ENCODE data around the gene PTPN6.
A peak's percentile ranks its signal among the peaks of the same experiment; 100 is the strongest.

PTPN6 gene

DNA sequence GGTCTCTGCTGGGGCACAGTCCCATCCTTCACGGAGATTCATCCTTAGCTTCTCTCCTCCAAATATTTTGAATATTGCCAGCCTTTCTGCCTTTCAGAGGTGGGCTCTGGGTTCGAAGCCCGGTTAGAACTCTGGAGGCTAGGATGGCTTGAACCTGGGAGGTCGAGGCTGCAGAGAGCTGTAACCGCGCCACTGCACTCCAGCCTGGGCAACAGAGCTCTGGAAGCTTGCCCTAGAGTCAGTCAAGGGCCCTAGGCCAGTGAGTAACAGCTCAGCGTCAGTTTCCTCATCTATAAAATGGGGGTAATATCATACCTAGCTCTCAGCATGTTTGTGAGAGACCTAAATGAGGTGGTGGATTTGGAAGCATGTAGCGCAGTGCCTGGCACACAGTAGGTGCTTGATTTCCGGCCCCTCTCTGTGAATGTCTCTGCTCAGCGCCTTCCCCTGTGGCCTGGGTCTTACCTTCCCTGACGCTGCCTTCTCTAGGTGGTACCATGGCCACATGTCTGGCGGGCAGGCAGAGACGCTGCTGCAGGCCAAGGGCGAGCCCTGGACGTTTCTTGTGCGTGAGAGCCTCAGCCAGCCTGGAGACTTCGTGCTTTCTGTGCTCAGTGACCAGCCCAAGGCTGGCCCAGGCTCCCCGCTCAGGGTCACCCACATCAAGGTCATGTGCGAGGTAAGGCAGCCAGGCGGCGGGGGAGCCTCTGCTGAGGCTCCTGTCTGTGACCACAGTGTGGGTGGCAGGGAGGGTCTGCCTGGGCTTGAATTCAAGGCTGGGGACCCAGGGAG, 3.4 kb downstream of the PTPN6 start:
- FAIRE-seq (peak; percentile 54), DNase-seq (ENCODE audit: insufficient read length) (no peak)
- TF ChIP-seq POLR2A (IDR thresholded peaks at IDR 0.05; ENCODE audit: low read depth, low read length) (no peak; the same call in 1 of the 2 replicates), TAF1 (IDR thresholded peaks at IDR 0.05; ENCODE audit: borderline replicate concordance, low read depth, low read length) (no peak), POLR2AphosphoS5 (IDR thresholded peaks at IDR 0.05; ENCODE audit: low read depth, low read length) (no peak)

DNA sequence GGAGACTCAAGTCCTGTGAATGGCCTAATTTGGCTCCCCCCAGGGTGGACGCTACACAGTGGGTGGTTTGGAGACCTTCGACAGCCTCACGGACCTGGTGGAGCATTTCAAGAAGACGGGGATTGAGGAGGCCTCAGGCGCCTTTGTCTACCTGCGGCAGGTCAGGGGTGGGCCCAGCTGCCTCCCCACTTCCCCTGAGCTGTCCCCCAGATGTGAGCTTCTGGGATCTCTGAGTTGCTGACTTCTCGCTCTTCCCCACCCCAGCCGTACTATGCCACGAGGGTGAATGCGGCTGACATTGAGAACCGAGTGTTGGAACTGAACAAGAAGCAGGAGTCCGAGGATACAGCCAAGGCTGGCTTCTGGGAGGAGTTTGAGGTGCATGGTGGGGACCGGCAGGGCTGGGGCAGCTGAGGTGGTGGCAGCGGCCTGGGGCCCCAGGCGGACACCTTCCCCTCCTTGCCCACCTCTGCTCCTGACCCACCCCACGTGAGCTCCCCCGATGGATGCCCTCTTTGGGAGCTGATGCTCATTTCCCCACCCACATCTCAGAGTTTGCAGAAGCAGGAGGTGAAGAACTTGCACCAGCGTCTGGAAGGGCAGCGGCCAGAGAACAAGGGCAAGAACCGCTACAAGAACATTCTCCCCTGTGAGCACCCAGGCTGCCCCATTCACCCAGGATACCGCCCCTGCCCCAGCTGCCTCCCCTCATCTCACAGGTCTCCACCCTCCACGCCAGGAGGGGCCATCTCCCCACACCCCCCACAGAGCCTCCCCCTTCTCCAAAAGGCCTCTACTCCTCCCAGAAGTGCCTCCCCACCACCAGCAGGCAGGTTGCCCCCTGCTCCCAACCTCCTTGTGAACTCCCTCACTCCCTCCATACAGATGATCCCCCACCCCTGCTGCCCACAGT, 4.2 kb downstream of the PTPN6 start:
- FAIRE-seq: no peak
- no peak for DNase-seq (ENCODE audit: insufficient read length)
- TF ChIP-seq POLR2AphosphoS5 (IDR thresholded peaks at IDR 0.05; ENCODE audit: low read depth, low read length) (0 out of 2 replicates have a peak, but pooled peaks have one; percentile 58), TAF1 (IDR thresholded peaks at IDR 0.05; ENCODE audit: borderline replicate concordance, low read depth, low read length) (no peak)

DNA sequence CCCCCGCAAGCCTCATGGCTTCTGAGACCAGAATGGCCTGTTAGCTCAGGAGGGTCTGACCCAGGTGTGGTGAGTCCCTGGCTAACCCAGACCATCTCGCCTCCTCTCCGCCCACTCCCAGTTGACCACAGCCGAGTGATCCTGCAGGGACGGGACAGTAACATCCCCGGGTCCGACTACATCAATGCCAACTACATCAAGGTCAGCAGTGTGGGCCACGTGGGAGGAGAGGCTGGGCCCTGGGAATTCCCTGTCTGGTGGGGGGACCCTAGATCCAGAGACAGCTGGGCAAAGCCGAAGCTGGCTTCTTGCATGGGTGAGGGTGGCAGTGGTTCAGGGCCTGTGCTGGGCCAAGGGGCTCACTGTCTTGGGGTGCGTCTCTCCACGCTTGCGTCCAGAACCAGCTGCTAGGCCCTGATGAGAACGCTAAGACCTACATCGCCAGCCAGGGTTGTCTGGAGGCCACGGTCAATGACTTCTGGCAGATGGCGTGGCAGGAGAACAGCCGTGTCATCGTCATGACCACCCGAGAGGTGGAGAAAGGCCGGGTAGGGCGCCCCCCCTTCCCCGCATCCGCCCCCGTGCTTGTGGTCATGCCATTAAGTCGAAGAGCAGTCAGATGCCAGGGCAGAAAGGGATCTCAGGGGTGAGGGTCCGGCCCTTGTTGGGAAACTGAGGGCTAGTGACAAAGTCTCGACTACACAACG, 5.0 kb downstream of the PTPN6 start:
- TF ChIP-seq POLR2A (IDR thresholded peaks at IDR 0.05; ENCODE audit: low read depth, low read length) (no peak; the same call in 1 of the 2 replicates), POLR2AphosphoS5 (IDR thresholded peaks at IDR 0.05; ENCODE audit: low read depth, low read length) (no peak; the same call in 1 of the 2 replicates), TAF1 (IDR thresholded peaks at IDR 0.05; ENCODE audit: borderline replicate concordance, low read depth, low read length) (no peak)
- peak; percentile 95 for FAIRE-seq
- no peak for DNase-seq (ENCODE audit: insufficient read length)

DNA sequence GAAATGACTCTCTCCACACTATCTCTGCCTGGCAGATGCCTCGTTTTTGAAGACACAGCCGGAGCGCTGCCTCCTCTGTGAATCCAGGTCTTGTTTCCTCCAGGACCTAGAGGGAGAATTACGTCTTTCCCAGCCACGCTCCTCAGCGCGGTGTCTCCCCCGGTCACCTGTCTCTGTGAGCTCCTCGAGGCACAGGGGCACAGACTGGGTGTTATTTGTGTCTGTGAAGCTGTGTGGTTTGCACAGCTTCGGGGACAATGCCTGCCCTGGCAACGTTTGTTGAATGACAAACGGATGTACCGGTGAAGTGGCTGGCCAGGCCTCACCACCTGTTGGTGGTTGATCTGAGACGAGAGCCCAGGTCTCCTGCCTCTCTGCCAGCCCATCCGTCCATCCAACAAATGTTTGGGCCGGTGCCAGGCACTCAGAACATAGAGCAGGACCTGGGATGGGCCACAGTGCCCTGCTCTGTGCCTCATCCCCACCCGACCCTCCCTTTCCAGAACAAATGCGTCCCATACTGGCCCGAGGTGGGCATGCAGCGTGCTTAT, 6.1 kb downstream of the PTPN6 start:
- TF ChIP-seq POLR2AphosphoS5 (IDR thresholded peaks at IDR 0.05; ENCODE audit: low read depth, low read length): no peak
- peak; percentile 6; the same call in 1 of the 2 replicates for TF ChIP-seq POLR2A (IDR thresholded peaks at IDR 0.05; ENCODE audit: low read depth, low read length)
- peak; percentile 44 for FAIRE-seq
- no peak for DNase-seq (ENCODE audit: insufficient read length)

DNA sequence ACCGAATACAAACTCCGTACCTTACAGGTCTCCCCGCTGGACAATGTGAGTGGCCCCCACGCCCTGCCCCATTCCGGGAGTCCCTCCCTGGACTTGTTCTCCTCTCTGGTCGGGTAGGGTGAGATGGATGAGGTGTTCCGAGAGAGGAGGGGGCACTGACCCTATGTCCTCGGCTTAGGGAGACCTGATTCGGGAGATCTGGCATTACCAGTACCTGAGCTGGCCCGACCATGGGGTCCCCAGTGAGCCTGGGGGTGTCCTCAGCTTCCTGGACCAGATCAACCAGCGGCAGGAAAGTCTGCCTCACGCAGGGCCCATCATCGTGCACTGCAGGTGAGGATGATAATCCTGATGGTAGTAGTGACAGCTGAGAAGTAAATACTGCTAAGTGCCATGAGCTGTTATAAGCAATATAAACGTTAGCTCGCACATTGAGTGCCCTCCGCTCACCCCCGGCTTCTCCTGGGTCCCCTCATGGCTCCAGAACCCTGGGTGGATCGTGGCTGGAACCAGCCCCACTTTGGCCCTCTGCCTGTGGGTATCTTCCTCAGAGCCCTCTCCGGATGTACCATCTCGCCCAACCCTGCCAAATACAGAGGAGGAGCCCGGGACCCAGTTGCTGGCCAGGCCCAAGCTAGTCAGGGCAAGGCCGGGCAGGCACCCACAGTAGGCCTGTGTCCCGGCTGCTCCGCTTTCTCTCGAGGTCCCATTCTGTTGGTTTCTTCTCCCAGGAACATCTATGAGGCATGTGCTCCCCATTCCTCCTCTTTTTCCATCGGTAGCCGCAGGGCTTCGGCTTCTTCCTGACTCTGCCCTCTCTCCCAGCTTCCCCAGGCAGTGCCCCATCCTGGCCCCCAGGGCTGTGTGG, 6.8 kb downstream of the PTPN6 start:
- DNase-seq (ENCODE audit: insufficient read length) (no peak), FAIRE-seq (peak; percentile 36)
- TF ChIP-seq POLR2AphosphoS5 (IDR thresholded peaks at IDR 0.05; ENCODE audit: low read depth, low read length) (peak; percentile 28; the same call in 1 of the 2 replicates), POLR2A (IDR thresholded peaks at IDR 0.05; ENCODE audit: low read depth, low read length) (no peak; the same call in none of the 2 replicates), TAF1 (IDR thresholded peaks at IDR 0.05; ENCODE audit: borderline replicate concordance, low read depth, low read length) (0 out of 2 replicates have a peak, but pooled peaks have one; percentile 23)

DNA sequence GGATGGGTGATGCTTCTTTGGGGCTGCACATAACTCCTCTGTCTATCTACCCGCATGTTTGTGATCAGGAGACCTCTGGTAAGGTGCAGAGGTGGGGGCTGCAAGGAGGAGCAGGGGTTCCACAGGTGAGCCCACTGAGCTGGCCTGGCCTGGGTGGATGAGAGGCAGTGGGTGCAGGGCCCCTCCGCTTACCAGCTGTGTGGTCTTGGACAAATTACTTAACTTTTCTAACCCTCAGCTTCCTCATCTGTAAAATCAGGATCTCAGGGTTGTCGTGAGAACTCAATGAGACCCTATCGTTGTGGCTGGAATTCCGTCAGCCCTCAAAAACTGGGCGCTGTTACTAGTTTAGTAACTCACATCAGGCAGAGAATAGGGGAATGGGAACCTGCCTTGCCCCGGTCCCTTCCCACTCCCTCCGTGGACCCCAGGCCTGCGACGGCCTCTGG, 7.5 kb downstream of the PTPN6 start:
- TF ChIP-seq POLR2AphosphoS5 (IDR thresholded peaks at IDR 0.05; ENCODE audit: low read depth, low read length) (no peak; the same call in none of the 2 replicates), TAF1 (IDR thresholded peaks at IDR 0.05; ENCODE audit: borderline replicate concordance, low read depth, low read length) (no peak), POLR2A (IDR thresholded peaks at IDR 0.05; ENCODE audit: low read depth, low read length) (no peak; the same call in 1 of the 2 replicates)
- DNase-seq (ENCODE audit: insufficient read length) (no peak), FAIRE-seq (no peak)

DNA sequence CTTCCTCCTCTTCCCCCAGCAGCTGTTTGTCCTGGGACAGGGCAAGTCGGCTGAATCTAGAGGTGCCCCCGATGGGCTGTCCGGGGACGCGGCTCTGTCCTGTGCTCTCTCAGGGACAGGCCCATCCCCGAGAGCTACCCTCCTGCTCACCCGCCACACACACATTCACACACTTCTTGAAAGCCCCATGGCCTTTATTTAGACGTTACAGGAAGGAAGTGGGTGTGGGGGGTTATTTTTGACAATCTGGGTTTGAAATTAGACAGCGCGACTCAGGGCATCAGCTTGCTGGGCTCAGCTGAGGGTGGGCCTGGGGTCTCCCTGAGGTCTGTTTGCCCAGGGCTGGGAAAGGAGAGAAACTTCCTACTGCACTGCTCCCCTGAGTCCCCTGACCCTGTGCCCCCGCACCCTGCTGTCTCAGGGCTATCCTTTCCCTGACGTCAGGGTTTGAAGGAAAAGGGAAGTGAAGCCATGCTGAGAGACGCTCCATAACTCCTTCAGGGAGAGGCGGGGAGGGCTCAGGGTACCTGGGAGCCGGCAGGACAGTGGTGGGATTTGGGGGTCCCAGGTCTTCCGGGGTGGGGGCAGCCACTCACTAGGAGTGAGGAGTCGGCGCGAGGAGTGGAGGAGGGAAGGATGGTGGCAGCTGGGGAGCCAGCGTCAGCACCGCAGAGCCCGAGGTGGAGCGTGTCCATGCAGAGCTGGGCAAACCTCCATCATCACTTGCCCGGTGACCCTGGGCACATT, 8.1 kb downstream of the PTPN6 start:
- TF ChIP-seq POLR2A (IDR thresholded peaks at IDR 0.05; ENCODE audit: low read depth, low read length): peak; percentile 52
- peak; percentile 21; the same call in 1 of the 2 replicates for TF ChIP-seq TAF1 (IDR thresholded peaks at IDR 0.05; ENCODE audit: borderline replicate concordance, low read depth, low read length)
- 0 out of 2 replicates have a peak, but pooled peaks have one; percentile 15 for TF ChIP-seq POLR2AphosphoS5 (IDR thresholded peaks at IDR 0.05; ENCODE audit: low read depth, low read length)
- DNase-seq (ENCODE audit: insufficient read length) (no peak), FAIRE-seq (peak; percentile 95)

DNA sequence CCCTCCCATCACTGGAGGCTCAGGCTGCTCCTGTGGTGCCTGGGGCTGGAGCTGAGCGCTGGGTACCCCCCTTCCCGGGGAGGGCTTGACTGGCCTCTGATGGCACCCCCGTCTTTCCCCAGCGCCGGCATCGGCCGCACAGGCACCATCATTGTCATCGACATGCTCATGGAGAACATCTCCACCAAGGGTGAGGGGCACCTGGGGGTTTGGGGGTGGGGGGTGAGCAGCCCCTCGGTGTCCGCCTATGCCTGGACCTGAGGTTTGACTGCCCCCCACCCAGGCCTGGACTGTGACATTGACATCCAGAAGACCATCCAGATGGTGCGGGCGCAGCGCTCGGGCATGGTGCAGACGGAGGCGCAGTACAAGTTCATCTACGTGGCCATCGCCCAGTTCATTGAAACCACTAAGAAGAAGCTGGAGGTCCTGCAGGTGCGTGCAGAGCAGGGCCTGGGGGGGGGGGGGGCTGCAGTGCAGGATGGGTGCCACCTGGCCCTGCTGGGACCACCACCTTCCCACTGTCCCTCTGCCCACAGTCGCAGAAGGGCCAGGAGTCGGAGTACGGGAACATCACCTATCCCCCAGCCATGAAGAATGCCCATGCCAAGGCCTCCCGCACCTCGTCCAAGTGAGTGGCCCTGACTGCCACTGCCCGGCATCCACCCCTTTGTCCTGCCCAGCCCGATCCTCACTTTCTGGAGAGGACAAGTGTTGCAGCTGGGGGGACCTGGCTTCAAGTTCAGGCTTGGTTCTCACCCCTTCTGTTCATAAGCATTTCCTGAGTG, 8.8 kb downstream of the PTPN6 start:
- peak; percentile 17 for FAIRE-seq
- TF ChIP-seq TAF1 (IDR thresholded peaks at IDR 0.05; ENCODE audit: borderline replicate concordance, low read depth, low read length) (no peak), POLR2AphosphoS5 (IDR thresholded peaks at IDR 0.05; ENCODE audit: low read depth, low read length) (no peak; the same call in 1 of the 2 replicates), POLR2A (IDR thresholded peaks at IDR 0.05; ENCODE audit: low read depth, low read length) (no peak)

More for the DNA sequence above, 8.8 kb downstream of the PTPN6 start:
- DNase-seq (ENCODE audit: insufficient read length): no peak

Measured in GM12892 (cell line).